GM19238 (cell line): ENCODE results near the gene CRISPLD2.

Experiments
- DNase-seq: peaks from one replicate; pipeline ENCODE4 v3.0.0; 2011; ENCODE audit warnings: low spot score; ENCODE audit not compliant: insufficient read length

The CRISPLD2 gene

DNA sequence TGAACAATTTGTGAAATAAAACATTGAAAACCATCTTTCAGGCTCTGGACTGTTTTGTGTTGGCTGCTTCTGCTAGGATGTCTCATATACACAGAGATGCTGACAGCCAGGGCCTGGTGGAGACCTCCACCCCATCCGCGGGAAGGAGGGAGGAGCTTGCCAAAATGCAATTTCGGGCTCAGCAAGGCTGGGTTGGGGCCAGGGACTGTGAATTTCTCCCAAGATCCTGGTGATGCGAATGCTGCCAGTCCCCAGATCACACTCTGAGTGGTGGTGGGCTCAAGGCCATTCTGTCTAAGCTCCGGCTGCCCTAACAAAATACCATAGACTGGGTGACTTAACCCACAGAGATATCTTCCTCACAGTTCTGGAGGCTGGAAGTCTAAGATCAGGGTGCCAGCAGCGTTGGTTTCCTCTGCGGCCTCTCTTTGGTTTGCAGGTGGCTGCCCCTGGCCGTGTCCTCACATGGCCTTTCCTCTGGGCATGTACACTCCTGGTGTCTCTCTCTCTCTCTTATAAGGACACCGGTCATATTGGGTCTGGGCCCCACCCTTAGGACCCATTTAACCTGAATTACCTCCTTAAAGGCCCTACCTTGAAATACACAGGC, 89.8 kb downstream of the CRISPLD2 start:
- DNase-seq: no peak

DNA sequence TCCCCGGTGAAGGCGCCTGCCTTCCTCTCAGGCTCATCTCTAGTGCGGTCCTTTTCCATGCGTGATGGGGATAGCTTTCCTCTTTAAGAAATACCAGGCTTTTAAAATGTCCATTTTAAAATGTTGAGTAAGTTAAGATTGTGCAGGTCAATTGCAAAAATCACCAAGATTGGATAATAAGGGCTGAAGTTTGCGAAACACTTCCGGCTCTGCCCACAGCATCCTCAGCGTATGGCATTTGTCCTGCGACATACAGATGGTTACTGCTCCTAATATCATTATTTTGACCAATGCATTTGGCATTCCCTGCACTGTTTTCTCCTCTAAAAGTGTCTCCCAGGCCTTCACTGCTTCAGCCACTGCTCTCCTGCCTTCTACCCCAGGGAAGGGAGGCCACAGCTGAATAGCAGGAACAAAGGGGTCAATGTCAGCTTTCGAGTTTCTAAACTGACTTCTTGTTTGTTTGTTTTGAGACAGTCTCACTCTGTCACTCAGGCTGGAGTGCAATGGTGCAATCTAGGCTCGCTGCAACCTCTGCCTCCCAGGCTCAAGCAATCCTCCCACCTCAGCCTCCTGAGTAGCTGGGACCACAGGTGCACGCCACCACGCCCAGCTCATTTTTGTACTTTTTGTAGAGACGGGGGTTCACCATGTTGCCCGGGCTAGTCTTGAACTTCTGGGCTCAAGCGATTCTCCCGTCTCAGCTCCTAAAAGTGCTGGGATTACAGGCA, 91.9 kb downstream of the CRISPLD2 start:
- no peak for DNase-seq

- no peak for DNase-seq
Measured at GRCh38 chr16:84913315-84913714, 93.5 kb downstream of the CRISPLD2 start.

- no peak for DNase-seq
Measured at GRCh38 chr16:84914273-84914672, 94.5 kb downstream of the CRISPLD2 start.

DNA sequence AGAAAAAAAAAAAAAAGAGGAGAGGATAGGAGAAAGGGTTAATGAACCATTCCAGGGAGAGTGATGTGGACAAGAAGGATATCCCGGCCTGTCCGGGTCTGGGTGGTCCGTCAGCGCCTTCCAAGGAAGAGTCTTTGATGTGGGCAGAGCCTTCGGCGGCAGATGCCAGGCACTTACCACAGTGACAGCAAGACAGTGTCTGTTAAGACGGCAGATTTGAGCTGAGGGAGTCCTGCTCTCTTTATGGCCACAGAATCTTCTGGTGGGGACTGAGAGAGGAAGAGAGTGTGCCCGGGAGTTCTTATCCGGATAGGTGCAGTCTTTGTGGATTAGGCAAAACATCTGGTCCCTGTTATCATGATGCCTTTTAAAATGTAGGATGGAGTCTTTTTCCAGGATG, 96.4 kb downstream of the CRISPLD2 start:
- DNase-seq: no peak

DNA sequence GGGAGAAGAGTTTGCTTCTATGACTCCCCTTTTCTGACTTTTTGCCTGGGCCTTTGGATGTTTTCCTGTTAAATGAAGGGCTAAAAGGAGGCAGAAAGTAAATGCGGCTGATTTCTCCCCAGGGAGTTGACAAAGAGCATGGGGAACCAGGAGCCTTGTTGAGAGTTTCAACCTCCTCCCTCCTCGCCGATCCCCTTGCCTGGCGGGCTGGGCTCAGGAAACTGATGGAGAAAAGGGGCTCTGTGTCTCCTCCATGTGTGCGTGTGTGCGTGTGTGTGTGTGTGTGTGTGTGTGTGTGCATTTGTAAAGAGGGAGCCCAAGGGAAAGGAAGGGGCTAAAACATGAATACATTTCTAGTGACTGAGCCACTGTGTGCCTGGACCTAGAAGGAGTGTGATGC, 97.1 kb downstream of the CRISPLD2 start:
- no peak for DNase-seq

- no peak for DNase-seq
Measured at GRCh38 chr16:84917492-84917891, 97.7 kb downstream of the CRISPLD2 start.

DNA sequence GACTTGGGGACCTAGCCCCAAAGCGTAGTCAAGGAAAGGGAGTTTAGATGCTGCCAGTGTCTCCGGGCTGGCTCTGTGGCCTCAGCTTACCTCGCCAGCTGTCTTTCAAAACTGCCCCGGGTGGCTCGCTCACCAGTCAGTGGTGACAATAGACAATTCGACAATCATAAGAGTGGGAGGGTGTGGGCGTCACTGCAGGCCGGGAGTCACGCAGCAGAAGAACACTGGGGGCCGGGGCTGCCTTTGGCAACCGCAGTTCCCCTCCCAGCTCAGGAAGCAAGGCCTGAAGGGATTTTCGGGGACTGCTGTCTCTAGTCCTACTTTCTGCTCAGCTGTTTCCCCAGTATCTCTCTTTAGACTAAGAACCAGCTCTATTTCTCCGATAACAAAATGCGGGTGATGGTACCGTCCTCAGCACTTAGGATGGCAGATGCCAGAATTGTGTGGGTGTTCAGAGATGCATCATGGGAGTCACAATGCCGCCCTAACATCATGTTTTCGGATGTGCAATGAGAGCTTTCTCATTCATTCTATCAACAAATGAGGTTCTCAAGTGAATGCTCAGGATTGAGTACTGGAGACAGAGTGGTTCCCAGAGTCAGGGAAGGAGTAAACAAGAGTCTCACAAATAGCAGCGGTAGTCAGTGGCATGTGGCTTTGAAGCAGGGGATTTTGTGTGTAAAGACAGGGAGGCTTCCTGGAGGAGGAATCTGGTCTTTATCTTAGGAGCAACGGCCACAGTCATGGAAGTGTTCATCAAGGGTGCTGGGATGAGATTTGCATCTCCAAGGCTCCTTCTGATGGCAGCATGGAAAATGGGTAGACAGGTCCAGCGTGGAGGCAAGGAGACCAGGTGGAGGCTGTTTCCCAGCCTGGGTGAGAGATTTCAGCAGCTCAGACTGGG, 98.5 kb downstream of the CRISPLD2 start:
- no peak for DNase-seq

GRCh38 chr16:84919269-84919668, 99.5 kb downstream of the CRISPLD2 start:
- no peak for DNase-seq

DNA sequence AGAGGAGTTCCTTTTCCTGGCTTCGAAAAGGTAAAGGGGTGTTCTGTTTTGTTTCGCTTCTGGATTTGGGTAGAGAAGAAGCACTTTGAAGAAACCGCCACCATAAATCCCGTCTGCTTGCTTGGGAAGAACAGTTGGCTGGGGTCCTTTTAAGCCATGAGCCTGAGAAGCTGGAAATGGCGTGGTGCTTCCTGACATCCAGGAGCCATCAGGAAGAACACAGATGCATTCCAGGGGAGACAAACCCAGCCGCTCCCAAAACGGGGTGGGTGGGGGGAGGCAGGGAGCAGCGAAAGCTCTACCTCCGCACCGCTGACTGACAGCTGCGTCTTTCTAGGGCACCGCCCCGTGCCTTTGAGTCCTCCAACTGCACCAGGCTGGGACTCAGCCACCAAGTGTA, 99.9 kb downstream of the CRISPLD2 start:
- no peak for DNase-seq

GRCh38 chr16:84920333-84920732, 100.5 kb downstream of the CRISPLD2 start:
- DNase-seq: no peak

DNA sequence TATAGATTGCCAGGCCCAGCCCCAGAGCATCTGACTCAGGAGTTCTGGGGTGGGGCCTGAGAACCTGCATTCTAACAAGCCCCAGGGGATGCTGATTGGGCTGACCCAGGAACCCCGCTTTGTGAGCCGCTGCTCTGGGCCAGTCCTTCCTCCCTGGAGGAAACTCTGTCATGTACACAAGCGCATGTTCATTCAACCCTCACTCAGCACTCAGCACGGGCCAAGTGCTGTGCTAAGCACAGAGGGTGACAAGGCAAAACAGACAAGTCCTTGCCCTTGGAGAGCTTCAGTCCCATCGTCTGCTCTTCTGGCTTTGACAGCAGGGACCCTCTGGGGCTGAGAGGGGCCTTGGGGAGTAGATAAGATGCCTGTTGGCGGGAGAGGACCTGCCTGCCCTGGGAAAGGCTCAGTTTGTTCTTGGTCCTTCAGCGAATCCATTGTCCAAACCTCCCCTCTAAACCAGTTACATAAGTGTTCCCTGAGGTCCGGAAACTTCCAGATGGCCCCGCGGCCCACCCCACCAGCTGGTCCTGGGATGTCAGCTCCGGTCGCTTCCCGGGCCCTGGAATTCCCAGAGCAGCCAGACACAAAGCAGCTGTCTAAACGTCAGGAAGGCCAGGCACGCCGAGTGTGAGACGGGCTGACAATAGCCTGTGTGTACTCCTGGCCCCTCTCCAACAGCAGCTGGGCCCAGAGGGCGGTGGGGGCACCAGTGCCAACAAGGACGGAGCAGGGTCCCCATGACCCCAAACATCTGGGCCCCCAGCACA, 102.8 kb downstream of the CRISPLD2 start:
- no peak for DNase-seq

- no peak for DNase-seq
Measured at GRCh38 chr16:84924331-84925091, 104.7 kb downstream of the CRISPLD2 start.

GRCh38 chr16:84925092-84925772, 105.4 kb downstream of the CRISPLD2 start:
- peak; percentile 58 for DNase-seq

DNA sequence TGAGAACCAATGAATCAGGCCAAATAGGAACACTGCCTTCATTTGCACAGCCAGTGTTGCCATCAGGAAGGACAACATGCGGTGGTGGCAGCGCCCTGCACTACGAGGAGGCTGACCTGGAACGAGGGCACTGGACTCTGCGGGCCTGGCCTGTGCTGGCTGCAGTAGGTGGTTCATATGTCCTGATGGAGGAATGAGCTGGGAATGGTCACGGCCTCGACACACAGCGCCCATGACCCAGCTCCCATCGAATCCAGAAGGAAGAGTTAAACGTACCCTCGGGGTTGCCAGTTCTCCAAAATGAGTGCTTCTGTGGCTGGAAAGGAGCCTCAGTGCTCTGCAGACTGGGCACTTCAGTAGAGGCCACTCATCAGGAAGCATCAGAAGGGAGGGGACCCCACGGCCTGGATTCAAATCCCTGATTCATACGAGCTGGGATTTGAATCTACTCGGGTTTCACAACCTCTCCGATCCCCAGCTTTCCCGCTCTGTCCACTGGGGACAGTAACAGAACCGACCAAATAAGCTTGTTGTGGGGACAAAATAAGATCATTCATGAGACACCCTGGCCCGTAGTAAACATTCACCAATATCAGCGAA, 106.1 kb downstream of the CRISPLD2 start:
- no peak for DNase-seq

DNA sequence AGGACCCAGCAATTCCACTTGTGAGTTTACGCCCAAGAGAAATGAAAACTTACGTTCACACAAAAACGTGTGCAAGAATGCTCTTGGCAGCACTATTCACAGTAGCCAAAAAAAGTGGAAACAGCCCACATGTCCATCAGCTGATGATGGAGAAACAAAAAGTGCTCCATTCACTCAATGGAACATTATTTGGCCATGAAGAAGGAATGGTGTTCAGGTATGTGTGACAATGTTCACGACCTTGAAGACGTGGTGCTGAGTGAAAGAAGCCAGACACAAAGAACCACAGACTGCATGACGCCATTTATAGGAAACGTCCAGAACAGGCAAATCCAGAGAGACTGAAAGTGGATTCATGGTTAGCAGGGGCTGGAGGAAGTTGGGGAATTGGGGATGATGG, 106.7 kb downstream of the CRISPLD2 start:
- DNase-seq: no peak

- no peak for DNase-seq
Measured at GRCh38 chr16:84927621-84928591, 108.1 kb downstream of the CRISPLD2 start.

DNA sequence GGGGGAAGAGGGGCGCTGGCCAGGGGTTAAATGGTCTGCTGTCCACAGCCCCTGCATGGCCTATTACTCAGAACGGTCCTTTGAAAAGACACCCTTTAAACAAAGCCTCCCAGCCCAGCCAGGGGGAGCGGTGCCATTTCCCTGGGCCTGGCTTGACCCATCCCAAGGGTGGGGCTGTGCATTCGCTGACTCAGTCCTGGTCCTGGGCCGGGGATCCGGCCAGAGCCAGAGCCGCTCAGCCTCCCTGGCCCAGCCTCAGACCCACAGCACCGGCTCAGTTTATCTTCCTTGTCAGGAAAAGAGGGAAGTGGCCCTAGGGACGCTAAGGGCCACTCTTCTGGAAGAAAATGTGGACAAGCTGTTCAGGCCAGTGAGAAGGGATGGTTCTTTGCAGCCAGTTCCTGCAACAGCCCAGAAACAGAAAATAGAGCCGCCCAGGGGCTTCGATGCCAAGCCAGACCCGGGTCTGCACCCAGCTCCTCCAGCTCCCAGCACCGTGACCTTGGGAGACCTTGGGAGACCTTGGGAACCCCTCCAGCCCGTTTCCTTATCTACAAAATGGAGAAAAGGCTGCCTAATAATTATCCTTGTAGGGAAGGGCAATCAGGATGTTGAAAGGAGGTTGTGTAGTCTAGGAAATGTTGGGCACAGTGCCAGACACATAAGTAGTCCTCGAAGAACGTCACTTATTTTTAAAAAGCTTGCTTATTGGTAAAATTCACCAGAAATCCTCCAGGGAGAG, 109.1 kb downstream of the CRISPLD2 start:
- DNase-seq: no peak
